Fibroblast of lung (primary cell): ENCODE measurements around the gene C1QBP.

Source experiments
- CTCF ChIP-seq, 2 donors: IDR thresholded peaks in 1 of 2; conservative IDR thresholded peaks in 1 of 2; 1 replicate in 1 of 2; 2 replicates in 1 of 2; pipeline ENCODE4 v1.5.1; 2011 to 2012; ENCODE audit warnings: low read length in 2 of 2, control low read depth in 1 of 2, inconsistent platforms in 1 of 2, low read depth in 1 of 2, mild to moderate bottlenecking in 1 of 2
- EZH2 ChIP-seq: IDR thresholded peaks from 2 replicates; pipeline ENCODE4 v1.5.1; 2012; ENCODE audit warnings: low read length, control low read depth, mild to moderate bottlenecking; ENCODE audit errors: missing control alignments

- TF ChIP-seq EZH2 (no peak), CTCF (conservative IDR thresholded peaks at IDR 0.05 in 1 of 2, IDR thresholded peaks at IDR 0.05 in 1 of 2; ENCODE audit: low read depth in 1 of 2, low read length in 2 of 2) (no peak)
Measured at GRCh38 chr17:5413682-5414081, 25.3 kb downstream of the C1QBP start.
